Stimulated activated CD4-positive, alpha-beta T cell treated with anti-CD3 and anti-CD28 coated beads, TNF-alpha, amount 100 ng/mL, for 48 hours (primary cell): ENCODE results near the gene AMPH.

Experiments
- DNase-seq, 3 donors: peaks; one replicate each; pipeline ENCODE4 v3.0.0-alpha.2; 2020; ENCODE audit warnings: low read depth in 3 of 3

The AMPH gene

GRCh38 chr7:38463277-38464225, 167.6 kb downstream of the AMPH start:
- peak; percentile 73 to 81 (median 77) for DNase-seq

- no peak for DNase-seq
Observed at GRCh38 chr7:38462819-38463218, 168.4 kb downstream of the AMPH start.

GRCh38 chr7:38461887-38462286, 169.3 kb downstream of the AMPH start:
- no peak for DNase-seq

GRCh38 chr7:38453826-38454225, 177.3 kb downstream of the AMPH start:
- DNase-seq, result no peak

GRCh38 chr7:38453168-38453567, 178.0 kb downstream of the AMPH start:
- no peak for DNase-seq

GRCh38 chr7:38452681-38453108, 178.5 kb downstream of the AMPH start:
- DNase-seq, result no peak

GRCh38 chr7:38451840-38452239, 179.3 kb downstream of the AMPH start:
- DNase-seq, result no peak

- DNase-seq, result no peak
Observed at GRCh38 chr7:38448584-38449234, 182.5 kb downstream of the AMPH start.

GRCh38 chr7:38448054-38448453, 183.1 kb downstream of the AMPH start:
- DNase-seq, result no peak

GRCh38 chr7:38438970-38439369, 192.2 kb downstream of the AMPH start:
- no peak for DNase-seq

GRCh38 chr7:38432671-38433070, 198.5 kb downstream of the AMPH start:
- no peak for DNase-seq

GRCh38 chr7:38432080-38432479, 199.1 kb downstream of the AMPH start:
- DNase-seq, result no peak

- DNase-seq, result no peak
Observed at GRCh38 chr7:38429057-38429456, 202.1 kb downstream of the AMPH start.

- DNase-seq, result no peak
Observed at GRCh38 chr7:38428041-38428440, 203.1 kb downstream of the AMPH start.

- DNase-seq, result no peak
Observed at GRCh38 chr7:38427279-38427955, 203.8 kb downstream of the AMPH start.

- no peak for DNase-seq
Observed at GRCh38 chr7:38425509-38425908, 205.7 kb downstream of the AMPH start.

GRCh38 chr7:38424750-38425463, 206.3 kb downstream of the AMPH start:
- DNase-seq, result no peak

GRCh38 chr7:38413784-38414183, 217.4 kb downstream of the AMPH start:
- no peak for DNase-seq

GRCh38 chr7:38411404-38411803, 219.8 kb downstream of the AMPH start:
- DNase-seq, result no peak

GRCh38 chr7:38410056-38410455, 221.1 kb downstream of the AMPH start:
- DNase-seq, result no peak

GRCh38 chr7:38409531-38409930, 221.6 kb downstream of the AMPH start:
- DNase-seq, result no peak
